ENCODE results near the gene SLC35F1. TPM values are rescaled to one million over a fixed set of nuclear protein-coding genes. Genes with fewer than 3 reads are reported as not detected.

SLC35F1 gene
- total RNA-seq, 1 experiment from 2014 or later = 4.3 TPM

DNA sequence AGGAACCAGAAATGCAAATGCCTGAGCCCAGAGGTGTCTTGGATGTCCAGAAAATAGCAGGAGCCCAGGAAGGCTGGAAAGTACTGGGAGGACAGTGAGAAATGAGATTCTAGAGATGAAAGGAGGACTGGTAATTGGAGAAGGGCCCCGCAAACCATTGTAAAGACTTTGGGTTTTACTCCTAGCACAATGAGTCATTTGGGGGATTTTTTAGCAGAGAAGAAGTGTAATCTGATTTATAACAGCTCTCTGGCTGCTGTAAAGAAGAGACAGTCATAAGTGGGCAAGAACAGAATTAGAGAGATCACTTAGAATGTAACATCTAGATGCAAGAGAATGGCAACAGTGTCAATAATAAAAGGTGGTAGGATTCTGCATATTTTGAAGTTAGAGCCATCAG lies 40.2 kb downstream of the SLC35F1 start:
- no peak overlapping the region for H3K27ac Mint-ChIP-seq
- Histone ChIP-seq H4K8ac (replicated peaks; ENCODE audit: insufficient read length, low read depth, low read length) (no peak overlapping the region), H3K23ac (ENCODE audit: insufficient read length, low read depth, low read length) (no peak overlapping the region), H2BK120ac (ENCODE audit: low read depth, low read length, poor library complexity, severe bottlenecking) (no peak overlapping the region), H2BK20ac (ENCODE audit: low read depth, low read length, poor library complexity, severe bottlenecking) (no peak overlapping the region), H3K9me3 (ENCODE audit: control insufficient read depth, low read depth, low read length) (no peaks in the 10 kb centered on the region), H4K5ac (ENCODE audit: insufficient read length, low read depth, low read length) (no peak overlapping the region), H4K91ac (ENCODE audit: insufficient read length, low read depth, low read length) (no peak overlapping the region), H3K27ac (ENCODE audit: insufficient read length, low read depth, low read length) (no peak overlapping the region), H3K4me1 (ENCODE audit: insufficient read depth, low read length) (no peaks in the 10 kb centered on the region), H4K20me1 (ENCODE audit: control insufficient read depth, insufficient read depth, insufficient read length) (no peaks in the 10 kb centered on the region), H3K4ac (ENCODE audit: low read depth, low read length) (no peak overlapping the region), H3K79me2 (ENCODE audit: insufficient read depth, low read length) (0 out of 2 replicates have a peak, but pooled peaks cover 2% of the 10 kb centered on the region), H3K79me1 (ENCODE audit: insufficient read depth, low read depth, low read length, poor library complexity, severe bottlenecking) (no peaks in the 10 kb centered on the region), H2AFZ (ENCODE audit: low read length) (no peak overlapping the region), H2BK5ac (ENCODE audit: insufficient read length, low read length) (no peak overlapping the region), H3K14ac (ENCODE audit: insufficient read depth, low read length) (no peak overlapping the region), H3K4me2 (ENCODE audit: insufficient read depth, insufficient read length, low read length) (no peak overlapping the region), H3K18ac (ENCODE audit: insufficient read length, low read depth, low read length) (no peak overlapping the region), H2BK15ac (ENCODE audit: low read depth, low read length) (no peak overlapping the region), H2BK12ac (ENCODE audit: insufficient read length, low read depth, low read length) (no peak overlapping the region), H3K56ac (ENCODE audit: insufficient read length, low read depth, low read length) (no peak overlapping the region), H2AK5ac (ENCODE audit: insufficient read length, low read length) (no peak overlapping the region), H3K27me3 (ENCODE audit: insufficient read depth, low read length) (no peaks in the 10 kb centered on the region), H3T11ph (ENCODE audit: low read length) (no peak overlapping the region), H3K9ac (ENCODE audit: extremely low read depth, insufficient read length, low read length) (no peak overlapping the region), H3K23me2 (ENCODE audit: insufficient read length, low read depth, low read length, poor library complexity, severe bottlenecking) (no peaks in the 10 kb centered on the region)
- WGBS (ENCODE audit: extremely low coverage, insufficient read length, low lambda C conversion rate) = no CpG with 5 or more reads among the region's 1 CpG
- peaks cover 12 to 13% of the 10 kb centered on the region in 2 experiments for H3K4me1 Mint-ChIP-seq
- no peak for DNase-seq
- H3K4me3 Mint-ChIP-seq = no peak overlapping the region
- H3K36me3 Mint-ChIP-seq (ENCODE audit: insufficient read depth in 1 of 3, low read depth in 3 of 3) = no peaks in the 10 kb centered on the region
- H3K27me3 Mint-ChIP-seq (ENCODE audit: low read depth) = no peaks in the 10 kb centered on the region
- TF ChIP-seq, protein P1, sequence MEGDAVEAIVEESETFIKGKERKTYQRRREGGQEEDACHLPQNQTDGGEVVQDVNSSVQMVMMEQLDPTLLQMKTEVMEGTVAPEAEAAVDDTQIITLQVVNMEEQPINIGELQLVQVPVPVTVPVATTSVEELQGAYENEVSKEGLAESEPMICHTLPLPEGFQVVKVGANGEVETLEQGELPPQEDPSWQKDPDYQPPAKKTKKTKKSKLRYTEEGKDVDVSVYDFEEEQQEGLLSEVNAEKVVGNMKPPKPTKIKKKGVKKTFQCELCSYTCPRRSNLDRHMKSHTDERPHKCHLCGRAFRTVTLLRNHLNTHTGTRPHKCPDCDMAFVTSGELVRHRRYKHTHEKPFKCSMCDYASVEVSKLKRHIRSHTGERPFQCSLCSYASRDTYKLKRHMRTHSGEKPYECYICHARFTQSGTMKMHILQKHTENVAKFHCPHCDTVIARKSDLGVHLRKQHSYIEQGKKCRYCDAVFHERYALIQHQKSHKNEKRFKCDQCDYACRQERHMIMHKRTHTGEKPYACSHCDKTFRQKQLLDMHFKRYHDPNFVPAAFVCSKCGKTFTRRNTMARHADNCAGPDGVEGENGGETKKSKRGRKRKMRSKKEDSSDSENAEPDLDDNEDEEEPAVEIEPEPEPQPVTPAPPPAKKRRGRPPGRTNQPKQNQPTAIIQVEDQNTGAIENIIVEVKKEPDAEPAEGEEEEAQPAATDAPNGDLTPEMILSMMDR (conservative IDR thresholded peaks at IDR 0.05) = no peak
- no peaks in the 10 kb centered on the region; a peak in 1 of 5 replicates for H3K9me3 Mint-ChIP-seq
